Testis (tissue), 2 donors: ENCODE results near the gene CENPT.

Experiments
- POLR2A ChIP-seq: fragments of 450-650 bp; IDR thresholded peaks from one replicate; pipeline ENCODE4 v1.6.1; 2017; ENCODE audit warnings: antibody characterized with exemption, mild to moderate bottlenecking, moderate library complexity
- TF ChIP-seq, protein P1 (sequence below), 3 experiments: fragments of 450-650 bp in 2 of 3; fragments of 200-600 bp in 1 of 3; sonication (generic) in 1 of 3; IDR thresholded peaks; one replicate each; pipeline ENCODE4 v1.5.1; 2016 to 2019; ENCODE audit warnings: antibody characterized with exemption in 3 of 3, mild to moderate bottlenecking in 2 of 3, moderate library complexity in 1 of 3

DNA sequence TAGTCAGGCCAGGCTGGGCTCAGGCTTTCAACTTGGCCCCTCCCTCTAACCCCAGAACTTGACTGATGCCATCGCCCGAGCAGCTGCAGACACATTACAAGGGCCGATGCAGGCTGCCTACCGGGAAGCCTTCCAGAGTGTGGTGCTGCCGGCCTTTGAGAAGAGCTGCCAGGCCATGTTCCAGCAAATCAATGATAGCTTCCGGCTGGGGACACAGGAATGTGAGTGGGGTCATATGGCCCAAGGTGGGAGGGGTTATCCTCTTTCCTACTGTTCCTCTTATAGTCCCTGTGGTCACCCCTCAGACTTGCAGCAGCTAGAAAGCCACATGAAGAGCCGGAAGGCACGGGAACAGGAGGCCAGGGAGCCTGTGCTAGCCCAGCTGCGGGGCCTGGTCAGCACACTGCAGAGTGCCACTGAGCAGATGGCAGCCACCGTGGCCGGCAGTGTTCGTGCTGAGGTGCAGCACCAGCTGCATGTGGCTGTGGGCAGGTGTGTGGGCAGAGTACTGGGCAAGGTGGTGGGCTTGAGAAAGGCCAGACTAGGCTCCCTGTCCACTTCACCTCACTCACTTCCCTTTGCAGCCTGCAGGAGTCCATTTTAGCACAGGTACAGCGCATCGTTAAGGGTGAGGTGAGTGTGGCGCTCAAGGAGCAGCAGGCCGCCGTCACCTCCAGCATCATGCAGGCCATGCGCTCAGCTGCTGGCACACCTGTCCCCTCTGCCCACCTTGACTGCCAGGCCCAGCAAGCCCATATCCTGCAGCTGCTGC is 35.1 kb upstream of the CENPT start:
- TF ChIP-seq, protein P1, sequence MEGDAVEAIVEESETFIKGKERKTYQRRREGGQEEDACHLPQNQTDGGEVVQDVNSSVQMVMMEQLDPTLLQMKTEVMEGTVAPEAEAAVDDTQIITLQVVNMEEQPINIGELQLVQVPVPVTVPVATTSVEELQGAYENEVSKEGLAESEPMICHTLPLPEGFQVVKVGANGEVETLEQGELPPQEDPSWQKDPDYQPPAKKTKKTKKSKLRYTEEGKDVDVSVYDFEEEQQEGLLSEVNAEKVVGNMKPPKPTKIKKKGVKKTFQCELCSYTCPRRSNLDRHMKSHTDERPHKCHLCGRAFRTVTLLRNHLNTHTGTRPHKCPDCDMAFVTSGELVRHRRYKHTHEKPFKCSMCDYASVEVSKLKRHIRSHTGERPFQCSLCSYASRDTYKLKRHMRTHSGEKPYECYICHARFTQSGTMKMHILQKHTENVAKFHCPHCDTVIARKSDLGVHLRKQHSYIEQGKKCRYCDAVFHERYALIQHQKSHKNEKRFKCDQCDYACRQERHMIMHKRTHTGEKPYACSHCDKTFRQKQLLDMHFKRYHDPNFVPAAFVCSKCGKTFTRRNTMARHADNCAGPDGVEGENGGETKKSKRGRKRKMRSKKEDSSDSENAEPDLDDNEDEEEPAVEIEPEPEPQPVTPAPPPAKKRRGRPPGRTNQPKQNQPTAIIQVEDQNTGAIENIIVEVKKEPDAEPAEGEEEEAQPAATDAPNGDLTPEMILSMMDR (IDR thresholded peaks at IDR 0.05) = no peak
- no peak for TF ChIP-seq POLR2A
